Measurements from ENCODE around the gene TTC21A.

The TTC21A gene

DNA sequence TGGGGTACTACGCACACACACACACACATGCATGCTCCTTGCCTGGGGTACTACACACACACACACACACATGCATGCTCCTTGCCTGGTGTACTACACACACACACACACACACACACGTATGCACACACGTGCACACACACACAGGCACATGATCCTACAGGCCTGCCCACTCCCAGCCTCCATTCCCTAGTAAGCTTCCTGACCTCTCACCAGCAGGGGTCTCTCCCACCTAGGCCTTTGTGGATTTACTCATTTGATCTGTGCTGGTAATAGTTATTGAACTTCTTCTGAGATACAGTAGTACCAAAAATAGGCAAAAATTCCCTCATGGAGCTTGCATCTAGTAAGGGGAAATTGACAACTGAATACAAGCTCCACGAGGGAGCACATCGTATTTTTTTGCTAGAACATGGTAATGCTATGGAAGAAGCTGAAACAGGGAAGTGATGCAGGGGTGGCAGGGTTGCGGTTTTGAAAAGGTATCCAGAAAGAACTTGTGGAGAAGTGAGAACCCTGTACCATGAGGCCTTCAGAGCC is 19.1 kb downstream of the TTC21A start:
- H3K4me3 ChIP-seq (ENCODE audit: low read depth, low read length), result no peak overlapping the region
- TF ChIP-seq, protein P1, sequence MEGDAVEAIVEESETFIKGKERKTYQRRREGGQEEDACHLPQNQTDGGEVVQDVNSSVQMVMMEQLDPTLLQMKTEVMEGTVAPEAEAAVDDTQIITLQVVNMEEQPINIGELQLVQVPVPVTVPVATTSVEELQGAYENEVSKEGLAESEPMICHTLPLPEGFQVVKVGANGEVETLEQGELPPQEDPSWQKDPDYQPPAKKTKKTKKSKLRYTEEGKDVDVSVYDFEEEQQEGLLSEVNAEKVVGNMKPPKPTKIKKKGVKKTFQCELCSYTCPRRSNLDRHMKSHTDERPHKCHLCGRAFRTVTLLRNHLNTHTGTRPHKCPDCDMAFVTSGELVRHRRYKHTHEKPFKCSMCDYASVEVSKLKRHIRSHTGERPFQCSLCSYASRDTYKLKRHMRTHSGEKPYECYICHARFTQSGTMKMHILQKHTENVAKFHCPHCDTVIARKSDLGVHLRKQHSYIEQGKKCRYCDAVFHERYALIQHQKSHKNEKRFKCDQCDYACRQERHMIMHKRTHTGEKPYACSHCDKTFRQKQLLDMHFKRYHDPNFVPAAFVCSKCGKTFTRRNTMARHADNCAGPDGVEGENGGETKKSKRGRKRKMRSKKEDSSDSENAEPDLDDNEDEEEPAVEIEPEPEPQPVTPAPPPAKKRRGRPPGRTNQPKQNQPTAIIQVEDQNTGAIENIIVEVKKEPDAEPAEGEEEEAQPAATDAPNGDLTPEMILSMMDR (IDR thresholded peaks at IDR 0.05; ENCODE audit: low read depth, low read length), result peak; percentile 52
- TF ChIP-seq, protein P2, sequence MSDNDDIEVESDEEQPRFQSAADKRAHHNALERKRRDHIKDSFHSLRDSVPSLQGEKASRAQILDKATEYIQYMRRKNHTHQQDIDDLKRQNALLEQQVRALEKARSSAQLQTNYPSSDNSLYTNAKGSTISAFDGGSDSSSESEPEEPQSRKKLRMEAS (IDR thresholded peaks at IDR 0.05; ENCODE audit: low read depth, low read length), result no peak
- TF ChIP-seq MYC (IDR thresholded peaks at IDR 0.05; ENCODE audit: low read depth, low read length) (no peak), POLR2A (IDR thresholded peaks at IDR 0.05; ENCODE audit: extremely low read depth, insufficient read length) (no peak)
- peak; percentile 59 for DNase-seq (ENCODE audit: low read depth)

DNA sequence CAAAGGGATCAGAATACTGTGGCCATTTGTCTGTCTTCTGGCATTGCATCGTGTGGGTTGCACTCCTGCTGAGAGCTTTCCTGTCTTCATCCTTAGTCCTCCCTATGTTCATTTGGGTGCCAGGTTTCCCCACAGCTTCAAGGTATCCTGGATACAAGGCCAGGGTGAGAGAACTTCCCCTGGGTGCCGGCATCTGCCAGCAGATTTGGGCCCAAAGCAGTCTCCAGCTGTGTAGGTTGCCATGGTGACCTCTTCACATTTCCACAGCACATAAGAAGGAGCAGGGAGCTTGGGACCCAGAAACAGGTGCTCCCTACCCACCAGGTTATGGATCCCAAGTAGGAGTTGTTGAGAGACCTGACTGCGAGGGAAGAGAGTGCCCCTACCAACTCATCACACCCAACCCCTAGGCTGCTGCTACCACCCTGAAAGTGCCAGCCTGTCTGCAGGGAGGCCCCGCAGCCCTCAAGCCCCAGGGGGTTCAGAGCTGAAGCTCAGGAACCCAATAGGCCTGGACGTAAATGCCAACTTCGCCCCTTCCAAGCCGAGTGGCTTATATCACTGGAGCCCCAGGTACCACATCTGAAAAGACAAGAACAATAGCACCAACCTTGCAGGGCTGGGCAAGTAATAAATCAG is 19.9 kb downstream of the TTC21A start:
- TF ChIP-seq MYC (IDR thresholded peaks at IDR 0.05; ENCODE audit: low read depth, low read length) (no peak), POLR2A (IDR thresholded peaks at IDR 0.05; ENCODE audit: extremely low read depth, insufficient read length) (no peak)
- TF ChIP-seq, protein P1 (IDR thresholded peaks at IDR 0.05; ENCODE audit: low read depth, low read length), result no peak
- TF ChIP-seq, protein P2 (IDR thresholded peaks at IDR 0.05; ENCODE audit: low read depth, low read length), result no peak
- H3K4me3 ChIP-seq (ENCODE audit: low read depth, low read length), result no peak overlapping the region
- no peak for DNase-seq (ENCODE audit: low read depth)

DNA sequence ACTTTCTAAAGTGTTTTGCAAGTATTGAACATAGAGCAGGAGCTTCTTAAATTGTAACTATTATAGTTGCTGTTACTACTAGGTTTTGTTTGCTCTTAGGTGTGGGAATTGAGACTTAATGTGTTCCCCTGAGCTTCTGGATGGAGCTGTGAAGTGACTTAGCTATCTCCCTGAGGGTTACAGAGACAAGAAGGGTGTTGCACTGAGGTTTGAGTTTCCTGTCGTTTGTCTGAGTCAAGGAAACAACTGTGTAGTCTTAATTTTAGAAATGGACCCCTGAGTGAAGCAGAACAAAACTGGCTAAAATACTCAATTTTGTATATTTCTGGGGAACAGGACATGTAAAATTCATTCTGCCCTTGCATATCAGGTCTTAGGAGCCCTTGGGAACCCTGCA is 20.4 kb downstream of the TTC21A start:
- TF ChIP-seq, protein P2 (IDR thresholded peaks at IDR 0.05; ENCODE audit: low read depth, low read length), result no peak
- TF ChIP-seq MYC (IDR thresholded peaks at IDR 0.05; ENCODE audit: low read depth, low read length), result no peak
- TF ChIP-seq, protein P1 (IDR thresholded peaks at IDR 0.05; ENCODE audit: low read depth, low read length), result no peak
- no peak for TF ChIP-seq POLR2A (IDR thresholded peaks at IDR 0.05; ENCODE audit: extremely low read depth, insufficient read length)
- H3K4me3 ChIP-seq (ENCODE audit: low read depth, low read length), result no peak overlapping the region
- DNase-seq (ENCODE audit: low read depth), result no peak

DNA sequence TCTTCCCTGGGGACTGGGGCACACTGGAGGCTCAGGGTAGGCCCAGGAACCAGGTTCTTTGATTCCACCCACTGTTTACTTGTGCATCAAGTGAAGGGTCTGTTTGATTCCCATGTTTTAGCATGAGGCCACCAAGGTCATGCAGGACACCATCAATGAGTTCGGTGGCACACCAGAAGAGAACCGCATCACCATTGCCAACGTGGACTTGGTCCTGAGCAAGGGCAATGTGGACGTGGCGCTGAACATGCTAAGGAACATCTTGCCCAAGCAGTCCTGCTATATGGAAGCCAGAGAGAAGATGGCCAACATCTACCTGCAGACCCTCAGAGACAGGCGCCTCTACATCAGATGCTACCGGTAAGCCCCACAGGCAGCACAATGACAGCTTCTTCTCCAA is 21.5 kb downstream of the TTC21A start:
- TF ChIP-seq, protein P2 (IDR thresholded peaks at IDR 0.05; ENCODE audit: low read depth, low read length), result no peak
- TF ChIP-seq MYC (IDR thresholded peaks at IDR 0.05; ENCODE audit: low read depth, low read length) (no peak), POLR2A (IDR thresholded peaks at IDR 0.05; ENCODE audit: extremely low read depth, insufficient read length) (no peak)
- TF ChIP-seq, protein P1 (IDR thresholded peaks at IDR 0.05; ENCODE audit: low read depth, low read length), result no peak
- no peak overlapping the region for H3K4me3 ChIP-seq (ENCODE audit: low read depth, low read length)
- no peak for DNase-seq (ENCODE audit: low read depth)

DNA sequence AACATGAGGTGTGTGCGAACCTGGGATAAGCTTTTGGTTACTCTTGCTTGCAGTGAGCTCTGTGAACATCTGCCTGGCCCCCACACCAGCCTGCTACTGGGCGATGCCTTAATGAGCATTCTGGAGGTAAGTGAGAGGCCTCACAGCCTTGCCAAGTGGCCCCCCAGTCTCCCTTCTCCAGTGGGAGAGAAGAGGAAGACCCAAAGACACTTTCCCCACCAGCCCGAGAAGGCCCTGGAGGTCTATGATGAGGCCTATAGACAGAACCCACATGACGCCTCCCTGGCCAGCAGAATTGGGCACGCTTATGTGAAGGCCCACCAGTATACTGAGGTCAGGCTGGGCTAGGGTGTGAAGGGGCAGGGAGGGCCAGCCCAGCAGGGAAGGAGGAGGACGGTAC is 22.5 kb downstream of the TTC21A start:
- TF ChIP-seq MYC (IDR thresholded peaks at IDR 0.05; ENCODE audit: low read depth, low read length) (no peak), POLR2A (IDR thresholded peaks at IDR 0.05; ENCODE audit: extremely low read depth, insufficient read length) (no peak)
- TF ChIP-seq, protein P2 (IDR thresholded peaks at IDR 0.05; ENCODE audit: low read depth, low read length), result no peak
- TF ChIP-seq, protein P1 (IDR thresholded peaks at IDR 0.05; ENCODE audit: low read depth, low read length), result no peak
- H3K4me3 ChIP-seq (ENCODE audit: low read depth, low read length), result no peak overlapping the region
- no peak for DNase-seq (ENCODE audit: low read depth)
